Adrenal gland (tissue), 5 donors: ENCODE results near the gene MMS22L.

Experiments
- POLR2A ChIP-seq, 2 donors: fragments of 450-650 bp; IDR thresholded peaks; one replicate each; pipeline ENCODE4 v1.6.1; 2017; ENCODE audit warnings: antibody characterized with exemption in 2 of 2, mild to moderate bottlenecking in 2 of 2, moderate library complexity in 1 of 2
- TF ChIP-seq, protein P1 (sequence below), 6 experiments: fragments of 450-650 bp in 4 of 6; fragments of 200-600 bp in 2 of 6; sonication (generic) in 1 of 6; IDR thresholded peaks; 1 replicate in 5 of 6; 2 replicates in 1 of 6; pipeline versions ENCODE4 v1.5.1 to v1.8.0; 2016 to 2021; ENCODE audit warnings: antibody characterized with exemption in 6 of 6, mild to moderate bottlenecking in 2 of 6, moderate library complexity in 1 of 6
- donor health status: DM: no; HTN: no; CAD: no.

DNA sequence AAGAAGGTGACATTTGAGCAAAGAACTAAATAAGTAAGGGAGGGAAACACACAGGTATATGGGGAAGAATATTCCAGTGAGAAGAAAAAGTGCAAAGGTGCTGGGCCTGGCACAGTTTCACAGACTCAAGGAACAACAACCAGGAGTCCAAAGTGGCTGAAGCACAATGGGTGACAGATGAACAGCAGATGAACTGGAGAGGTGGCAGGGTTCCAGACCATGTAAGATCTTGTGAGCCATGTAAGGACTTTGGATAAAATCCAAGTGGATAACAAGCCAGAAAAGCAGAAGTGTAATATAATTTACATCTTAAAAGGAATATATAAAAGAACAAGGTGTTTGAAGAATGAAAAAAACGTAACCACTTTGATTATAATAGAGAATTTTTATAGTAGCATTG, 87.9 kb downstream of the MMS22L start:
- no peak for TF ChIP-seq POLR2A (IDR thresholded peaks at IDR 0.05)
- TF ChIP-seq, protein P1, sequence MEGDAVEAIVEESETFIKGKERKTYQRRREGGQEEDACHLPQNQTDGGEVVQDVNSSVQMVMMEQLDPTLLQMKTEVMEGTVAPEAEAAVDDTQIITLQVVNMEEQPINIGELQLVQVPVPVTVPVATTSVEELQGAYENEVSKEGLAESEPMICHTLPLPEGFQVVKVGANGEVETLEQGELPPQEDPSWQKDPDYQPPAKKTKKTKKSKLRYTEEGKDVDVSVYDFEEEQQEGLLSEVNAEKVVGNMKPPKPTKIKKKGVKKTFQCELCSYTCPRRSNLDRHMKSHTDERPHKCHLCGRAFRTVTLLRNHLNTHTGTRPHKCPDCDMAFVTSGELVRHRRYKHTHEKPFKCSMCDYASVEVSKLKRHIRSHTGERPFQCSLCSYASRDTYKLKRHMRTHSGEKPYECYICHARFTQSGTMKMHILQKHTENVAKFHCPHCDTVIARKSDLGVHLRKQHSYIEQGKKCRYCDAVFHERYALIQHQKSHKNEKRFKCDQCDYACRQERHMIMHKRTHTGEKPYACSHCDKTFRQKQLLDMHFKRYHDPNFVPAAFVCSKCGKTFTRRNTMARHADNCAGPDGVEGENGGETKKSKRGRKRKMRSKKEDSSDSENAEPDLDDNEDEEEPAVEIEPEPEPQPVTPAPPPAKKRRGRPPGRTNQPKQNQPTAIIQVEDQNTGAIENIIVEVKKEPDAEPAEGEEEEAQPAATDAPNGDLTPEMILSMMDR (IDR thresholded peaks at IDR 0.05) = no peak
